T-helper 17 cell (primary cell): ENCODE data around the gene FIGNL2. TPM values are rescaled to one million over a fixed set of nuclear protein-coding genes. Genes with fewer than 3 reads are reported as not detected.

Source experiments
- ATAC-seq: fragments of 150-1000 bp; cut with Tn5 transposase; 2 replicates; pipeline ENCODE4 v1.10.0; 2021; ENCODE audit warnings: mild to moderate bottlenecking, moderate library complexity
- DNase-seq, 3 donors: peaks; one replicate each; pipeline versions ENCODE4 v3.0.0 to v3.0.0-alpha.2; 2020 to 2021
- H3K9me3 ChIP-seq: one replicate; pipeline ENCODE4 v1.7.0; 2013; ENCODE audit warnings: low read length, mild to moderate bottlenecking; ENCODE audit not compliant: control insufficient read depth, poor library complexity, severe bottlenecking
- H3K27ac Mint-ChIP-seq: one replicate; pipeline ENCODE4 v1.8.0; 2022; ENCODE audit warnings: mild to moderate bottlenecking, moderate library complexity, mixed read lengths
- H3K27me3 Mint-ChIP-seq: one replicate; pipeline ENCODE4 v1.8.0; 2022; ENCODE audit warnings: mixed read lengths
- H3K36me3 Mint-ChIP-seq: one replicate; pipeline ENCODE4 v1.8.0; 2022; ENCODE audit warnings: low read depth, mixed read lengths
- H3K4me1 Mint-ChIP-seq: one replicate; pipeline ENCODE4 v1.8.0; 2022; ENCODE audit warnings: mild to moderate bottlenecking, mixed read lengths
- H3K4me3 Mint-ChIP-seq: one replicate; pipeline ENCODE4 v1.8.0; 2022; ENCODE audit warnings: mild to moderate bottlenecking, moderate library complexity, mixed read lengths
- total RNA-seq, 4 donors: library from RNA in 2 of 4; stranded (reverse) in 2 of 4; gene quantifications; one replicate each; pipeline ENCODE4 v1.2.3 and lab custom pipeline; 2022 to 2026

Gene FIGNL2
- total RNA-seq, 2 donors from 2014 or later, result 0.42 to 0.76 TPM

DNA sequence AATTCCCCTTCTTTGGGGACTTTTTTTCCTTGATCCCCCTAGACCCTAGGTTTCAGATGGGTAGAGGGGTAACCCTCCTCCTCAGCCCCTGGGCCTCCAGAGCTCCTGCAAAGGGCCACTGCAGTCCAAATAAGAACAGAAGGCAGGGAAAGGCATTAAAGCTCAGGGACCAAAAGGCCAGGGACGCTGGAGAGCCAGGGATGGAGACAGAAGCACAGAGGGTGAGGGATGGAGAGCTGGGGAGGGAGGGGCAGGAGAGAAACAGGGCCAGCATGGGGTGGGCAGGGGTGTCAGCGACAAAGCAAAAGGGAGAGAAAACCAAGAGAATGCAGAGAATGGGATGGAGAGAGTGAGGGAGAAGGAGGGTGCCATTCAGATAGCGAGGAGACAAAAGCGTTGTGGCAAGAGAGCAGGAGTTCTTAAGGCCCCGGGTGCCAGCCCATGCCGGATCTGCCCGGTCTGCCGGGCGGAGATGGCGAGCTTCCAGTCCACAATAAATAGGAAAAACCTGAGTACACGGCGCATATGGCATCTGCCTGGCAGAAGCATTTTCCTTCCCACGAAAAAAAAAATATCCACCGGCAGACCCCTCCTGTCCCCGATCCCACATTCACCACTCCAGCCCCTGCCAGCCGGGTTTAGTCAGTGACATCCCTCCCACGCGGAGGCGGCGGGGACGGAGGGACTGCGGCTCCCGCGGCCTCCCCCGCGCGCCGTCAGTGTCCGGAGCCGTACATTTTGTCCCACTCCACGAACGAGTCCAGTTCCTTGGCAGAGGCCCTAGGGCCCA lies 28.6 kb downstream of the FIGNL2 start:
- H3K36me3 Mint-ChIP-seq, result peaks cover 4% of the 10 kb centered on the region
- ATAC-seq (no peak), DNase-seq (no peak)
- peak overlapping the region; percentile 84 for H3K4me3 Mint-ChIP-seq
- H3K9me3 ChIP-seq, result no peaks in the 10 kb centered on the region
- no peak overlapping the region for H3K27ac Mint-ChIP-seq
- H3K4me1 Mint-ChIP-seq, result peaks cover 24% of the 10 kb centered on the region
- H3K27me3 Mint-ChIP-seq, result peaks cover 21% of the 10 kb centered on the region

DNA sequence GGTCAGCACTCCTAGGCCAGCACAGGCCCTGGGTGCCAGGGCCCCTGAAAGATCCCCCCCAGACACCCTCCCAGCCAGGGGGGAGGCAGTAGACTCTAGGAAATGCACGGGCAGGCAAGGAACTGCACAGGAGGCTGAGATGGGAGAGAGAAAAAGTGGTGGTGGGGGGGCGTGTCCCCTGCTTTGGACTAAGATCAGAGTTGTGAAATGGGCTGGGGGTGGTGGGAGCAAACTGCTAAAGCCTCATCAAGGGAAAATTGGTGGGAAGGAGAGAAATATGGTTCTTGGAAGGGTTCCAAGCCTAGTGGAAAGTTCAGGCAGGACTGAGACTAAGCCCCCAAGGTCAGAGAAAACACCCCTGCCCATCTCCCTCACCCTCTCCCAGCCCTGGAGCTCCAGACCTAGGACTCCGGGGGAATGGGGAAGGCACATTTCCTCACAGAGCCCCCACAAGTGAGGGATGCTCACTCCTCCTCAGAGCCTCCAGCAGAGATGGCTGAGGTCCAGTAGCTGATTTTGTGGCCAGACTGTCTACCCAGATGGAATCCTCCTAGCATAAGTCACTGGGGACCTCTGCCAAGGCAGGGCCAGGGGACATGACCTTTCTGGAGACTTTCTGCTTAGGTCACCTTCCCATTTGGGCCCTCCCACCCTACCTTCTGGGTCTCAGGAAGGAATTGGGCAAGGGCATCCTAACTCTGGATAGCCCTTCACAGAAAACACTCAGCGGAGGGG lies 29.8 kb downstream of the FIGNL2 start:
- H3K27ac Mint-ChIP-seq, result no peak overlapping the region

DNA sequence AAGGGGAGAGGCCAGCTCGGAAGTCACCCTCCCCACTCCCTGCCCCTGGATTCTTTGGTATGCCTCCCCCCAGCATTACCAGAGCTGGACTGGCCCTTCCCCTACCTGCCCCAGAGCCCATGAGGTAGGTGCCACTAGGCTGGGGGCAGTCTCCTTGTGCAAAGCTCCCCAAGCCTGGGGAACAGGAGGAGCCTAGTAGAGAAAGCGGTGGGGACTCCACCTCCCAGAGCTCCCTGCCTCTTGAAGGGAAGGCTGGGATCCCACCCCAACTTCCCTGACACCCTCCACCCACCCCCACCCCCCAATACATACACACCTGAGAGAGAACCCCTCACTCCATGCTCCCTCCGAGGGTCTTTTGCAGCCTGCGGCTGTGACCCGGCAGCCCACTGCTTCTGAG lies 30.4 kb downstream of the FIGNL2 start:
- Mint-ChIP-seq H3K4me3 (no peak overlapping the region), H3K27ac (no peak overlapping the region), H3K4me1 (peaks cover 20% of the 10 kb centered on the region), H3K27me3 (peaks cover 21% of the 10 kb centered on the region), H3K36me3 (peaks cover 4% of the 10 kb centered on the region)
- ATAC-seq (no peak), DNase-seq (no peak)
- H3K9me3 ChIP-seq, result no peaks in the 10 kb centered on the region

More for the DNA sequence above, 29.8 kb downstream of the FIGNL2 start:
- no peak for ATAC-seq
- Mint-ChIP-seq H3K36me3 (peaks cover 4% of the 10 kb centered on the region), H3K4me3 (peak overlapping the region; percentile 43), H3K27me3 (peaks cover 21% of the 10 kb centered on the region), H3K4me1 (peaks cover 23% of the 10 kb centered on the region)
- no peak for DNase-seq
- no peaks in the 10 kb centered on the region for H3K9me3 ChIP-seq

DNA sequence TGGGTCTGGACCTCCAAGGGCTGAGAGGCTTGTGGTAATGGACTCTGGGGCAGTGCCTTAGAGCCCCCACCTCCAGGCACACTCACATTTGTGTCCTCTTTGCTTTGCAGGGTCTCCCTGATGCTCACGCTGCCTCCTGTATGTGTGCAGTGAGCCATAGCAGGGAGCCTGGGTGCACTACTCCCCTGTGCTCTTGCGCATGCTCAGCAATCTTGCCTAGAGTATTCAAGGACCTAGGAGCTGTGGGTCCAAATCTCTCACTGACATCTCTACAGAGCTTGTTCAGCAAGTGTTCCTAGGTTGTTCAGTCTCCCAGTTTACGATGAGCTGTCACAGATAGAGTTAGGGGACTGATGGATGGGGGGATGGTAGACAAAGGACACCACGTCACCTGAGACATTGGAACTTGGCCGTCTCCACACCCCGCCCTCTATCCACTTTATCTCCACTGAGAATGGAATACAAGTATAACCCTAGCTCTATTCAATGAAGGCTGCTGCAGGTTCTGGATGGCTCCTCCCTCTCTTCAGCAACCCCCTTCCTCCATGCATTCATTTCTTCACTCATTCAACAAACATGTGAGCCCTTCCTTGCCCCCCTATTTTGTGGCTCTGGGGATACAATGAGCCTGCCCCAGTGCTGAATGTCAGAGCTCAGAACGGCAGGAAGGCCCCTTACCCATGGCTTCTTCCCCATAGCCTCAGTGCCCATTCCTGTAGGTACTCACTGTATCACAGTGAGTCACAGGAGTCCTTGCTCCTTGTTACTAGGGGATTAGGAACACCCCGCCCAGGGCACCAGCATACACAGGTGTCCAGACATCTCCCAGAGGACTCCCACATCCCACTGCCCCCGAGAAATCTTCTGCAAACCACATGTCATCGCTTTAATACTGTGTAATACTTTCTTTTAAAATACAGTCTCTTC lies 31.2 kb downstream of the FIGNL2 start:
- Mint-ChIP-seq H3K4me3 (no peak overlapping the region), H3K36me3 (peaks cover 4% of the 10 kb centered on the region), H3K27me3 (peaks cover 21% of the 10 kb centered on the region), H3K27ac (no peak overlapping the region), H3K4me1 (peaks cover 19% of the 10 kb centered on the region)
- H3K9me3 ChIP-seq, result no peaks in the 10 kb centered on the region
- no peak for ATAC-seq
- no peak for DNase-seq

DNA sequence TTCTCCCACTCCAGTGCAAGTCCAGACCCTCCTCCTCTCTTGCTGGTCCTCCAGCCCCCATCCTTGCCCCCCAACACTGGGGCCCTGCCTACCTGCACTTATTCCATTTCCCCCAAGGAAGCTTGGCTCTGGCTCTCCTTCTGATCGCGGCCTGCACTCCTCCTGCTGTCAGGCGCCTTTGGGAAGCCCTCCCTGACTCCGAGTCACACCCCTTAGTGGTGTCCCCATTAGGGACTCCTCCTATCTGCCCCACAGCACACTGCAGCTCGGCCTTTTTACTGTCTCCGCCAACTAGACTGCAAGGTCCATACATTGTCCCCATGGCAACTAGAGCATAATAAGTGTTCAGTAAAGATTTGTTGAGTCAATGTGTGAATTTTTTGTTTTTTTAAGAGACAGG lies 32.9 kb downstream of the FIGNL2 start:
- no peaks in the 10 kb centered on the region for H3K9me3 ChIP-seq
- ATAC-seq (no peak), DNase-seq (no peak)
- H3K36me3 Mint-ChIP-seq, result peaks cover 4% of the 10 kb centered on the region
- H3K4me1 Mint-ChIP-seq, result peaks cover 19% of the 10 kb centered on the region
- H3K4me3 Mint-ChIP-seq, result peak overlapping the region; percentile 87
- no peak overlapping the region for H3K27ac Mint-ChIP-seq
- H3K27me3 Mint-ChIP-seq, result peaks cover 21% of the 10 kb centered on the region

DNA sequence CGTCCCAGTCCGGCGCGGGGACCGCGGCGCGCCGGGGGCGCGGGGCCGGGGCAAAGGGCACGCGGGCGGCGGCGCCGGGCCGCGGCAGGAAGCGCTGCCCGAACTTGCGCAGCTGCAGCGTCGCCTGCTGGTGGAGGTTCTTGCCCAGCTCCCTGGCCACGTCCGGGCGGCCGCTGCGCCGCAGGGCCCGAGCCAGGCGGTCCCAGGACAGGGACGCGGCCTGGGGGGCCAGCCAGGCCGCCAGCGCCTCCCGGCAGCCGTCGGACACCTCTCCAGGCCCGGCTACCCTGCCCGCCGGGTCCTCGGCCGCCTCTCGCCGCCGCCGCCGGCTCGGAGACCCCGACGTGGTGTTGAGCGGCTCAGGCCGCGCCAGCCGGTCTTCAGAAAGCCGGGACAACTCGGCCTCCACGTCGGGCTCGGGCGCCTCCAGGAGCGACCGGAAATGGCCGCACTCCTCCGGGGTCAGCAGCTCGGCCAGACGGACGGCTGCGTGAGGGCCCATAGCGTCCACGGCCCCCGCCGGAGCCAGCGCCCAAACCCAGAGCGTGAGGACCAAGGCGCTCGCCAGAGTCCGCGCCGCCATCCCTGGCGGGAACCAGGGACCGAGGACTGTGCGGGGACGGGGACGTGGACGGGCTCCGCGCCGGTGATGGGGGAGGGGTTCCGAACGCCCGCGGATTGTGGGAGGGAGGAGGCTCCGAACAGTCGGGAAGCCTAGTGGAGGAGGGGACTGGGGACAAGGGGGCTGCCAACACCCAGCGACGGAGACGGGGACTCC lies 34.0 kb downstream of the FIGNL2 start:
- ATAC-seq, result peak; percentile 91
- Mint-ChIP-seq H3K4me3 (peak overlapping the region; percentile 87), H3K36me3 (peaks cover 2% of the 10 kb centered on the region), H3K27me3 (peaks cover 21% of the 10 kb centered on the region), H3K4me1 (peaks cover 14% of the 10 kb centered on the region), H3K27ac (no peak overlapping the region)
- no peaks in the 10 kb centered on the region for H3K9me3 ChIP-seq
- peak; percentile 43 to 50 (median 49) for DNase-seq

DNA sequence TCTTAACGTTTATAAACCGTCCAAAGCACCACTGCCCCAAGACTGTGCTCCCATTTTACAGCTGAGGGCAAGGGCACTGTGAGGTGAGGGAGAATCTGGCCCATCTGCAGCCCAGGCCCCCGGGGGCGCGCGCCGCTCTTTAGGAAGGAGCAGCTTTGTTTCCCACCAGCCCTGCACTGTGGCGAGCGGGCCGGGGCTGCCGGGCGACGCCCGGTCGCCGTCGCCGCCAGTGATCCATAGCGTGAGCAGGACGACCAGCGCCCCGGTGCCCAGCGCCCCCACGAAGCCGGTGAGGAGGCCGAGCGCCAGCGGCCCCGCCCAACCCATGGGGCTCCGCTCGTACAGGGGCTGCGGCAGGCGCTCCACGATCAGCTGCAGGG lies 34.6 kb downstream of the FIGNL2 start:
- Mint-ChIP-seq H3K27ac (no peak overlapping the region), H3K36me3 (peaks cover 2% of the 10 kb centered on the region), H3K27me3 (peaks cover 21% of the 10 kb centered on the region), H3K4me3 (peak overlapping the region; percentile 74), H3K4me1 (peaks cover 14% of the 10 kb centered on the region)
- DNase-seq, result no peak
- H3K9me3 ChIP-seq, result no peaks in the 10 kb centered on the region
- ATAC-seq, result no peak

DNA sequence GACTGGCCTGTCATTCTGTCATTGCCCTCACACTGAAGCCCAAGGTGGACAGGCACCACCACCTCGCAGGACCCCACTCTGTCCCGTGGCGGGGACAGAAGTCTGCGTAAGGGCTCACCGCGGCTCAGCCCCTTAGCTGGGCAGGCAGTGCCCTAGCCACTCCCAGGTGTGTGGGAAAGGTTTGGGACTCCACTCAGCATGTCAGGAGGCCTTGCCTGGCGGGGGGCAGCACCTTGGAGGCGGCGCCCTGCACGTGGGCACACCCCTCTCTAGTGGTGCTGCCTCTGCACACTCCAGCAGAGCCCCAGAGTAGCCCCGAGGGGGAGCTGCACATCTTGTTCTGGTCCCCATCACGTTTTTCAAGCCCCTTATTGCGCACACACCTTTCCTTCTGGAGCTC lies 35.6 kb downstream of the FIGNL2 start:
- Mint-ChIP-seq H3K4me1 (peaks cover 14% of the 10 kb centered on the region), H3K36me3 (peaks cover 2% of the 10 kb centered on the region), H3K27me3 (peaks cover 25% of the 10 kb centered on the region), H3K27ac (no peak overlapping the region), H3K4me3 (peak overlapping the region; percentile 74)
- ATAC-seq, result no peak
- no peak for DNase-seq
- H3K9me3 ChIP-seq, result no peaks in the 10 kb centered on the region

DNA sequence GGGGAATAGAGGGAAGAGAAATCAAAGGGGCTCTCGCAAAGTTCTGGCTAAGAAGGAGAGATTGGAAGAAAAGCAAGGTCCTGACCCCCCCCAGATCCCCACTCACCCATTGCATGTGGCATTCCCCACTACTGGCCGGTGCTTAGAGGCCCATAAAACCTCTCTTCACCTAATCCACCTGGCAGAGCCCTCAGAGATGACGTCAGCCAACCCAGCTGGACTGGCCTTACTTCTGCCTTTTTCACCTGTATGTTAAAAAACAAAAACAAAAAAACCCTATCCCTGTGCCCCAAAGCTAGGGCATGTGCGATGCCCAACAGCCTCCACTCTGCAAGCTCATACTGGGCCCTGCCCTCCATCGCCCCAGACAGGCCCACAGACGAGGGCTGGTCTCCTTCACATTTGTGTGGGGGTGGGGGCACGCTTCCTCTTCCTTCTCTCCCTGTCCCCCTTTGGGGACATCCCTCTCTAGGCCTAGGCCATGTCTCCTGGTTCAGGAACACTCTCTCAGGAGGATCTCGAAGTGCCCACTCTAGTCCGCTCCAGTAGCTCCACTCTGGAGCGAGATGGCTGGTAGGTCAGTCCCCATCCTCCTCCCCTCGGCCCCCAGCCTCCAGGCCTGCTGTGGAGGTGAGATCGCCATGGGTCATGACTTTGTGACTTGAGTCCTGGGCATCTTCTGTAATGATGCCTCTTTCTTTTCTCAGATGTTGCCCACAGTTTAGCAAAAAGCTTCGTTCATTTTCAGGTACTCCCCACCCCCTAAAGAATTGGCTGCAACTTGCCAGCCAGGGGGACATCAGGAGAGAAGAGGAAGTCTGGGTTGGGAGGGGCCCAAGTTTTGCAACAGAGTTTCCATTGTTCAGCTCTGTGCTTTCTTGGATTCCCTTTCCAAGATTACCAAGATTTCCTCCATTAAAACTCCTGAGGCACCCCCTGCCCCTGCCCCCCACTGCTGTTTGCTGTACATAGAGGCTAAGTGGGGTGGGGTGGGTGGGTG lies 37.0 kb downstream of the FIGNL2 start:
- ATAC-seq (no peak), DNase-seq (no peak)
- H3K27ac Mint-ChIP-seq, result peak overlapping the region; percentile 37
- peaks cover 2% of the 10 kb centered on the region for H3K36me3 Mint-ChIP-seq
- H3K9me3 ChIP-seq, result no peaks in the 10 kb centered on the region
- H3K4me1 Mint-ChIP-seq, result peaks cover 12% of the 10 kb centered on the region
- peaks cover 33% of the 10 kb centered on the region for H3K27me3 Mint-ChIP-seq
- H3K4me3 Mint-ChIP-seq, result no peak overlapping the region

DNA sequence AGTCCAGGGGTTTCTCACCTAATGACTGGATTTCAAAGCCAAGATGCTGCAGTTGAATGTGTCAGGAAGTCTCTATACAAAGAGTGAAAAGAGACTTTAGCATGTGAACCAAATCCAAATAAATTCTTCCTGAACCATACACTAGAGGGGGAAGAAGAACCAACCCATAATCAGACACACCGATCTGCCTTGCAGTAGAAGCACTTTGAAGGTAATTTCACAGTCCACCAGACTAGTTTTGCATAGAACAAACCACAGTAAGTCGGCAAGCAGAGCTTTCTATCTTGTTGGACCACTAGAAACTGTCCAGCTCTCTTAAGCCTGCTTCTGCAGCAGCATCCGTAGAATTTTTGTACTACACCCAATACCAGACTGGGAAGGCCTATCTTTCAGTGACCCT lies 39.3 kb downstream of the FIGNL2 start:
- no peaks in the 10 kb centered on the region for H3K36me3 Mint-ChIP-seq
- no peak overlapping the region for H3K4me3 Mint-ChIP-seq
- peaks cover 2% of the 10 kb centered on the region for H3K4me1 Mint-ChIP-seq
- H3K27me3 Mint-ChIP-seq, result peaks cover 21% of the 10 kb centered on the region
- DNase-seq (no peak), ATAC-seq (no peak)
- no peak overlapping the region for H3K27ac Mint-ChIP-seq
- H3K9me3 ChIP-seq, result no peaks in the 10 kb centered on the region

DNA sequence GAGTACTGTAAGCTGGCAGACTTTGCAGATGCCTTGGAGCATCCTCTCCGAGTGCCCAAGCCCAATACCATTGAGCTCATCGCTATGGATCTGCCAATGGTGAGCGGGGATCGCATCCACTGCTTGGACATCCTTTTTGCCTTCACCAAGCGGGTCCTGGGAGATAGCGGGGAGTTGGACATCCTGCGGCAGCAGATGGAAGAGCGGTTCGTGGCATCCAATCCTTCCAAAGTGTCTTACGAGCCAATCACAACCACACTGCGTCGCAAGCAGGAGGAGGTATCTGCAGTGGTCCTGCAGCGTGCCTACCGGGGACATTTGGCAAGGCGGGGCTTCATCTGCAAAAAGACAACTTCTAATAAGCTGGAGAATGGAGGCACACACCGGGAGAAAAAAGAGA lies 41.6 kb downstream of the FIGNL2 start:
- Mint-ChIP-seq H3K4me3 (peak overlapping the region; percentile 13), H3K4me1 (peaks cover 2% of the 10 kb centered on the region), H3K27ac (no peak overlapping the region), H3K27me3 (peaks cover 21% of the 10 kb centered on the region), H3K36me3 (no peaks in the 10 kb centered on the region)
- H3K9me3 ChIP-seq, result no peaks in the 10 kb centered on the region
- DNase-seq (no peak), ATAC-seq (no peak)
